Epidermal melanocyte (primary cell): ENCODE data around the gene PPP2R5D.

ENCODE experiments used
- DNase-seq: peaks from one replicate; pipeline ENCODE4 v3.0.0; 2011; ENCODE audit warnings: low spot score; ENCODE audit not compliant: insufficient read length

PPP2R5D gene

DNA sequence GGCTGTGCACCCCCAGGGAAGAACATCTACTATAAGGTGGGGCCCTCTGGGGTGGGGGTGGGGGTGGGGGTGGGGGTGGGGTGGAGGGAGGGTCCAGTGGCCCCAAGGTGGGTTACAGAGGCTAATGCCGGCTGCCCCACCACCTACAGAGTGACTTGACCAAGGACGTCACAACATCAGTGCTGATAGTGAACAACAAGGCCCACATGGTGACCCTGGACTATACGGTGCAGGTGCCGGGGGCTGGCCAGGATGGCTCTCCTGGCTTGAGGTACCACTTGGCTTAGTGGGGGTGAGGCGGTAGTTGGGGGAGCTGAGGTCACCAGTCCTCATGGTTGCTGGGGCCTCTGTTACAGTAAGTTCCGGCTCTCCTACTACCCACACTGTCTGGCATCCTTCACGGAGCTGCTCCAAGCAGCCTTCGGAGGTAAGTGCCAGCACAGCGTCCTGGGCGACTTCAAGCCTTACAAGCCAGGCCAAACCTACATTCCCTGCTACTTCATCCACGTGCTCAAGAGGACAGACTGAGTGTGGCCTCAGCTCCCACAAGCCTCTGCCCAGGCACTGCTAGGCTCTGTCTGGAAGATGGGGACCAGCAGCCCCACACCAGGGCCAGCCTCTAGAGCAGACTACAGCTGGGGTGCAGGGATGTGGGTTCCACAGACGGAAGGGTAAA lies 21.1 kb upstream of the PPP2R5D start:
- DNase-seq: no peak

DNA sequence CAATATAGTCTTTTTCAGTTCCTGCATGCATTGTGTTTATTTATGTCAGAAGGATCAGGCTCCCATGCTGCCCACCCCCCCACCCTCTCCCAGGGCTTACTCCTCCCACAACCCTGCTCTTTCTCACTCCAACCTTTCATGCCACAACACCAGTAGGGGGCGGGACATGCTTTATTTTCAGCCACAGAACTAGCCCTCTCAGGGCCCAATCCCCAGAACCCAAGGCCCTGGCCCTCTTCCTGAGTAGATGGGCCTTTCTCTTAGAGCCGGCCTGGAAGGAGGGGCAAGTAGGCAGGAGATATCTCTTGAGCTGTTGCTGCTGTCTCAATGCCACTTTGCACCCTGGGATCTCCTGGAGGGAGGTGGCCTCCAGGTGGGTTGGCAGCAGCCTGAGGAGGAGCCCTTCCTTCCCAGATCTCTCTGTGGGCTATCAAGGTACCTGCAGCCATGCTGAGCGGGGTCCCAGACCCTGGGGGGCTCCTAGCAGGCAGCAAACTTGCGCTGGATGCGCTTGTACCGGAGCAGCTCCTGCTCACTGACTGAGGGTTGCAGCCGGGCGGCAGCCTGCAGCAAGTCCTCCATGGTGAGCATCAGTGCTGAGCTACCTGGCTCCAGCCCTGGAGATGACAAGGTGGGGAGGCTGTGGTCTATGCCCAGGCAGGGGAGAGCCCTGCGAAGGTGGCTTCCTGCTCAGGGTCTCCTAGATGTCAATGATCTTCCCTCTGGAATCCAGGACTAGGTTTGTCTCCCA lies 20.3 kb upstream of the PPP2R5D start:
- DNase-seq: no peak

DNA sequence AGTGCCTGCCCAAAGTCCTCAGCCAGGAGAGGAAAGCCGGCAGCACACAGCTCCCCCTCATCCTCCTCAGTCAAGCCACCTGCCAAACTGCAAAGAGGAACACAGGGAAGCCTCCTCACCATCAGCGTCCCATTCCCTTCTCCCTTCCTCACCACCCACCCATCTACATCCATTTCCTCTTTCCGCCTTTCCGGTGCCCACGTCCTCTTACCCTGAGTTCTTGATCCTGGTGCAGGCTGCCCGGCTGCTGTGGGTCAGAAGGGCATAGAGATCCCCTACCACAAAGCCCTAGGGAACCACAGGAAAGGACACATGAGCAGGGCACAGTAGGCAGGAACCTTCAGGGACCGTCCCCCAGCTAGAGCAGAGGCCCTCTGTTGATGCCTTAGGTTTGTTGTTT lies 17.8 kb upstream of the PPP2R5D start:
- DNase-seq: no peak

DNA sequence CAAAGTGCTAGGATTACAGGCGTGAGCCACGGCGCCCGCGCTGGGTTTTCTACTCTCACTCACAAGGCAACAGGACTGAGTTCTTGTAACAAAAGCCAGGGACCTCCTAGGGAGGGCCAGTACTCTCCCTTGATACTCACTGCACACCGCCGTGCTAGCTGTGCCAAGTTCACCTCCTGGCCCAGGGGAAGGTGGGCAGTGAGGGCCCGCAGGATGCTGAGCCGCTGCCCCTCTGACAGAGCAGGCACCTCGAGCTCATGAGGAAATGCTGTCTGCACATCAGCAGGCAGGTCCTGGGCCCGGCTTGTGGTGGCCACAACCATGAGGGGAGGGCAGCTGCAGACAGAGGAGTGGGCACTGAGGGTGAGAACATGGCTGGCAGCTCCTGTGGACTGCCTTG lies 17.1 kb upstream of the PPP2R5D start:
- DNase-seq: no peak

DNA sequence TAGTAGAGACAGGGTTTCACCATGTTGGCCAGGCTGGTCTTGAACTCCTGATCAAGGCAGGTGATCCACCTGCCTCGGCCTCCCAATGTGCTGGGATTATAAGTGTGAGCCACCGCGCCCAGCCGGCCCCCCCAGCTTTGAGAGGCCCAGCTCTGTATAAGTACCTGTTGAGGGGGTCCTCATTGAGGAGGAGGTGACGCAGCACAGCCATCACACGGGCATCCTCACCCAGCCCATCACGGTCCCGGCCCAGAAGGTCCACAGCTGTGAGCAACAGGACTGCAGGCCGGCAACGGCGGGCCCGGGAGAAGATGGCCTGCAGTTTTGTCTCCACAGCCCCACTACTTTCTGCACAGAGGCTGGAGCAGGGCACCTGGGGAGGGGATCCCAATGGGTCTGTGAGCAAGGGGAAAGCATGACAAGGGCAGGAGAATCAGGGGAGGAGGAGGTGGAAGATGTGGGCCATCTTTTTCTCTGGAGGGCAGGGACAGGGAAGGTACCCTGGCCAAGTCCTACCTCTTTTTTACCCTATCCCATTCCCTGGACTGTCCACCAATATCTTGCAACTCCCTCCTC lies 16.2 kb upstream of the PPP2R5D start:
- no peak for DNase-seq

DNA sequence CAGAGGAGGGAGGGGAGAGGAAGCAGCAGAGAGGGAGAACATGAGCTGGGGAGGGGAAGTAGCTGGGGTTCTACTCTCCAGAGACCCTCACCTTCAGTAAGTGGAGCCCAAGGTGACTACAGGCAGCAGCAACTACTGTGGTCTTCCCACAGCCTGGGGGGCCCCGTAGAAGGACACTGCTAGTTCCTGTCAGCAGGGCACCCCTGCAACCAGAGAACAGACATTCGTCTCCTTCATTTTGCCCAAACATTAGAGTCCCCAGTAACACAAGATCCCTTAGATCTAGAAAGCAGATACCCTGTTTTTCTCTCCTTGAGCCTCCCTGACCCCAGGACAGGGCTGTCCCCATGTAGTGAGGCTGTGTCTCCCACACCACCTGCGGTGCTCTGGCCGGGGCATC lies 15.6 kb upstream of the PPP2R5D start:
- DNase-seq: no peak

DNA sequence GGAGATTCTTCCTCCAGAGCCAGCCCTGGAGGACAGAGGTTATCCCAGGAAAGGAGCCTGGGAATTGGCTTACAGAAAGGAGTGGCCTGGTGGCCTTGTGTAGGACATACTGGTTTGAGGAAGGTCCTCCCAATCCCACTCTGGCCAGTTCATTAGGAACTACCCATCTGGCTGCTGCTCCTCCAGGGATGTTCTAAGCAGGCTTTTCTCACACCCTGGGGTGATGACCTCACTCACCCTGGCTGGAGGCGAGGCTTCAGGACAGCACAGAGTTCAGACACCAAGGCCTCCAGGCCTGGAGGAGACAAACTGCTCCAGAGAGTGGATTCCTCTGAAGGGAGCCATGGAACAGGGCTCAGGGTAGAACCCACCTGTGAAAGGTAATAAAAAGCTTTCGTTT lies 14.9 kb upstream of the PPP2R5D start:
- DNase-seq: no peak

DNA sequence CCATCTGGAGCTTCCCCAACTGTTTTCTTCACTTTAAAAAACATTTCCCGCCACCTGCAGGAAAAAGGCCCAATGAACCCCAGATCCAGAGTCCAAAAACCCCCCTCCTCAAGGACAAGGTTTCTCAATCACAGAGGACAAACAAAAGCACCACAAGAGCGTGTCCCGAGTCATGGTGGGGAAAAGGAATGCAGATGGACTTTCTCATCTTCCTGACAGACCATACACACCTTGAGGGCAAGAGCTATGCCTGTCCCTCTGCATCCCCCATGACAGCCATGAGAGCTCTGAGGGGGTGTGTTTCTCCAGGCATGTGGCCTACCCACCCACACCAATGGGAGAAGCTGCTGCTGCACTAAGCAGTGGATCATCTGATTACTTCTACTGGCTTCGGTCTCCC lies 14.4 kb upstream of the PPP2R5D start:
- DNase-seq: no peak

DNA sequence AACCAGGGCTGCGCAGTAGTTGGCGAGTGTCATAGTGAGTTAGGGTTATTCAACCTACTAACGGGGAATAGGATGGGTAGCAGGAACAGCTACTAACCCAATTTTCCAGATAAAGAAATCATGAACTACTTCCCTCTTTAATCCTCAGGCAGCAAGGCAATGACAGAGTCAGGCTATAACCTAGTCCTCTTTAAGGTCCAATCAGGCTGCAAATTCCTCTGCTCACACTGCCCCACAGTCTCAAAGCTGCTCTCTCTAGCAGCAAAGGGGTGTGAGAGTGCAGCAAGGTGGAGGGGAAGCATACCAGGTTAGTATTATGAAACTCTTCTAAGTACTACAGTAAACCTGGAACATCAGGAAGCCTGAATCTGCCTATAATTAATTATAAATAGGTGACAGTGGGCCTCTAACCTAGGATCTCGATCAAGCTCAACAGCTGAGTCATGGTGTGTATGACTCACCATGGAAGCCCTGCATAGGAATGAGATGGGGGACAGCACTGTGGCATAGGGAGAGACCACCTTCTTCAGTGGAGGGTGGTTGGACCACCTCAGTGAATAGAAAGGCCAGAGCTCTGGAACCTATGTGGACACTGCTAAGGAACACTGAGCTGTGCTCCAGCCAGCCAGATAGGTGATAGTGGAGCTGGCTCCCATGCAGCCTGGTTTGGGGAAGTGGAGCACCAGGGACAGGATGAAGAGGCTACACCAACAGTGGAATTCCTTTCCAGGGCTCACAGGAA lies 13.3 kb upstream of the PPP2R5D start:
- DNase-seq: no peak

DNA sequence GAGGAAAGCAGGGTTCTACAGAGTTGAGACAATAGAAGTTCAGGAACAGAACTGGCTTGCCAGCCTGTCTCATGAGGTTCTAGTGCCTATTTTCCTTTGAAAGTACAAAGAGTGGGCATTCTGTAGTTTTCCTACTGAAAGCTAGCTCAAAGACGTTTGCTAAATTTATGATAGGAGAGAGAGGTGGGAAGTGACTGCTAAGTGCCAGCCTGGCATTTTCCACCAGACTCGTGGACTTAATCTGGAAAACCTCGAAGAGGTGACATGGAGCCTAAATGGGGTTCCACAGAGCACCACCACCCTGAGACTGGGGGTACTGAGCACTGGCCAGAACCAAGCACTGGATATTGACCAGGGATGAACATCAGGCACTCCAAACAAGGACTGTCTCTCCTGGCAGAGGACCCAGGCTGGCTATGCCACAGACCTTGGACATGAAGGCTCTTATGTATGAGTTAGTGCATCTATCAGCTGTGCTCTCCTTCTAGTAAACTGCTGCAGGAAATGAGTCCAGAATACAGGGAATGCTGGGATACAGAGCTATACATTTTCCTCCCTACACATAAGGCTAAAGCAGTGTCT lies 12.5 kb upstream of the PPP2R5D start:
- DNase-seq: no peak

DNA sequence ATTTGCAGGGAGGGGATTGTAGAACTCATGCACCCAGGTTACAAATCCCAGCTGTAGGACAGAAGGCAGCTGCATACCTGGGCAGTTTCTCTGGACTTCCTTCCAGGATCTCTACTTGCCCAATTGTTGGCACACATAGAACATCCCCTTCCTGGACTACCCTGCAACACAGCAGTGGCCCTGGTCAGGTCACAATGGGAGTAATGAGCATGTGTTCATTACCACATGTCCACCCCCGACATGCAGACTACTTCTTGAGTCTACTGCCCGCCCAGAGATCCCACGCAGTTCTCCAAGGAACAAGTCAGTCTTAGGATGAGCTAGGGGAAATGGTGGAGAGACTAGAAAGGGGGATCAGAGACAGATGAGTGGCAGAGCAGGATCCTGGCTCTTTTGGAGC lies 10.4 kb upstream of the PPP2R5D start:
- no peak for DNase-seq

DNA sequence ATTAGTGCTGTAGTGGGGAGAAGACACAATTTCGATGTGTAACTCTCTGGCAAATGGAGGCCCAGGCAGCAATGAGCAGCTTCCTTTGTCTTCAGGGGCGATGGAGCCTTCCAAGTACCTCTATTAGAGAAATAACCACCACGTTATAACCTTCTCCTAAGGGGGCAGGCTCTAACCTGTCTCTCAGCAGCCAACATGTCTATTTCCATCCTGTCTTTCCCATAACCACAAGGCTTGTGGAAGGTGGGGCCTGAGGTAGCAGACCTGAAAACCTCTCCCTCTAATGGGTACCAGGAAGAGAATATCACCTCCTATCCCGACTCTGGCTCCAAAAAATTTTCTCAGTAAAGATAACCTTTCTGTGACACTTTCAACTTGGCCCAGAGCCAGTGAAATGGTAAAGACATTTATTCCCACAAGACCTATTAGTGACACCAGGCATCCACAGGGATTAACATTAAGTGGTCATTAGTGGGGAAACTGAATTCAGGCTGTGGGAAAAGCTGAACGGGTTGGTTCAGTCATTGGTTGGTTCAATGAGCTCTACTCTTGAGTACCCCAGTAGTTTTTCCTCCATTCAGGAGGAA lies 9.4 kb upstream of the PPP2R5D start:
- no peak for DNase-seq

DNA sequence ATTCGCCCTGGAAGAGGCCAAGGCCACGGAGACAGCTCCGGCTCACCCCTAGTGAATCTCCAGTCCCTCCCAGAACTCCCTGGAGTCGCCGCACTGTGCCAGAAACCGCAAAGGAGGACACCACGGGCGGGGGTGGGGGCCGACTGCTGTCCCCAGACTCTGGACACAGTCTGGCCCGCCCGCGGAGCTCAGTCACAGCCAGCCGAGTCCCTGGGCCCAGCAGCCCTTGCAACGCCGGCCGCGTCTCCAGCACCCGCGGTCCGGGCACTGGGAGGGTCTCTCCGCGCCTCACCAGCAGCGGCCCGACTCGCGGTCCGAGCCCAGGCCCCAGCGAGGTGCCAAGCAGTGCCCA lies 5.9 kb upstream of the PPP2R5D start:
- DNase-seq: no peak

DNA sequence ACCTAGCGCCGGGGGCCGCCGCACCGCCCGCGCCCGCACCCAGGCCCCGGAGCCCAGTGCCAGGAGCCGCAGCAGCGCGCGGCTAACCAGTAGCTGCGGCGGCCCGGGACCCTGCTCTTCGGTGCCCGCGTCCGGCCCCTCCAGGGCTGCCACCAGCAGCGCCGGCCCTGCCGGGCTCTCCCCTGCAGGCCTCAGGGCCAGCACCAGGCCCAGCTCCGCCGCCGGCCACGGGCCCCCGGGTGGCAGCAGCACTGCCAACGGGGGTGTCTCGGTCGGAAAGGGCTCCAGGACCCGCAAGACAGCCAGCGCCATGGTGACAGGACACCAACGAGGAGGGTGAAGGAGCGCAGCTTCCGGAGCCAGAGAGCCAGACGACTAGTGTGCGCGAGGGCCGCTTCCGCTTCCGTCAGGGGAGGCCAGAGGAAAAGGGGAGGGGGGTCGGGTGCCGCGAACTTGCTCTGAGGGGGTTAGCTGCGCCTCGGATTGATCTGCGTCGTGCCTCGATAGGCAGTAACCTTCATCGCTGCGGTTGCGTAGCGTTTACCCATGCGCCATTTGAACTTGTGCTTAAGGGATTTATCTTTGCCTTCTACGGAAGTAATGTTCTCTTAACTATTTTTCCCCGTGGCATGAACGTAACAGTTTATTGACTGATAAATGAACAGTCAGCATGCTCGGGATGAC lies 5.4 kb upstream of the PPP2R5D start, which contains the start of gene PEX6:
TSS of gene PEX6 (minus strand) at position 343 of the 684 bp plus-strand sequence. CDS start at position 312, 31 bp downstream.
- DNase-seq: peak; percentile 82

DNA sequence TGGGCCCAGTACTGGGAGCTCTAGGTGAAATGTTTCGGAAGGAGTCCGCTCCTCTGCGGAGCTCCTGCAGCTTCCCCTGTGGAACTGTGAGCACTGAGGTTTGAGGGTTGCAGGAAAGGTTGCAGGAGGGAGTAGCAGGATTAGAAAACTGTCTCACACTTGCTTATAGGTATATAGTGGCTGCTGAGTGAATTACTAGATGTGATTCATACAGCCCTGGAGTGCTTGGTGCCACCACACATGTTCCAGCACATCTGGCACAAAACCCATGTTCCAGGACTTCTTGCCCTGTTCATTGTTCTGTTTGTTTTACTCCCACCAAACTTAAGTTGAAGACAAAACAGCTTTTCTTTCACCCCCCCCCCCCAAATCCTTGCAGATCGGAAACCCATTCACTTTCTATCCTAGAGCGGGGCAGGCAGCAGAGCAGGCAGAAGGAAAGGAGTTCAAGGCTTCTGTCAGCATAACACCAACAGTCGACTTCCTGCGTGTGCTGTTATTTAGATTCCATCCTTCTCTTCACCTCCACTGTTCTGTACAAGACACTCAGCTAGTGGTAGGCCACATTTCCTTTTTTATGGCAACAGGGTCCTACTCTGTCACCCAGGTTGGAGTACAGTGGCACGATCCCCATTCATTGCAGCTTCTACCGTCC lies 4.7 kb upstream of the PPP2R5D start:
- no peak for DNase-seq

DNA sequence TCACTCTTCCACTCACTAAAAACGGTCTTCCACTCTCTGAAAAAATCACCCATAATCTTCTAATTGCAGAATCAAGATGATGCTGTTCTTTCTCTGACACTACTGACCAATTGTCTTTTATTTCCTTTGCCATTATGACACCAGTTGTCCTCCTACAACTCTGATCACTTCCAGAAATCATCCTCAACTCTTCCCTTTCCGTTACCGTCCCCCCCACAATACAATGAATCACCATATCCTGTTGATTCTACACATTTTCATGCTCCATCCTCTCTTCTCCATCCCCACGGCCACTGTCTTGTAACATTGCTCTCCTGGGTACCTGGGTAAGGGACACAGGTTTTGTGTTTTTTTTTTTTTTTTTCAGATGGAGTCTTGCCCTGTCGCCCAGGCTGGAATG lies 2.5 kb upstream of the PPP2R5D start:
- DNase-seq: no peak

DNA sequence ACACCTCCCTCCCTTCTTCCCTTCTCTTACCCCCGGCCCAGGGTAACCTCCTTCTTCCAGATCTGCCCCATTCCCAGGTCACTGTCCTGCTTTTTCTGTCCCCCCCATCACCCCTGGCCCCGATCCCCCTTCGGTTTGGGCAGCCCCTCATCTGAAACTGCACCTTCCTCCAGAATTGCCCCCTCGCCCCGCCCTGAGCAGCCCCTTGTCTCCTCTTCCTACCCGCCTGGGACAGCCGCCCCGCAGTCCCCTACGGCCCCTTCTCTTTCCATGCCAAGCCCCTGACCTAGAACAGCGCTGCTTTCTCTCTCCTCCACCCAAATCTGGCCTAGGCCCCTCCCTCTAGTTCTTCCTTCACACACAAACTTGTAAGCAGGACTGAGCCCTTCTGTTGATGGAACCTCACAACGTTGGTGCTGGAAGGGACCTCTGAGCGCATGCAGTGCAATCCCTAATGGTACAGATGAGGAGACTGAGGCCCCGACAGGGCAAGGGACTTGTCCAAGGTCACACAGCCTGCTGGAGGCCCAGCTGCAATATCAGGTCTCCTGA lies 630 bp downstream of the PPP2R5D start:
- no peak for DNase-seq

DNA sequence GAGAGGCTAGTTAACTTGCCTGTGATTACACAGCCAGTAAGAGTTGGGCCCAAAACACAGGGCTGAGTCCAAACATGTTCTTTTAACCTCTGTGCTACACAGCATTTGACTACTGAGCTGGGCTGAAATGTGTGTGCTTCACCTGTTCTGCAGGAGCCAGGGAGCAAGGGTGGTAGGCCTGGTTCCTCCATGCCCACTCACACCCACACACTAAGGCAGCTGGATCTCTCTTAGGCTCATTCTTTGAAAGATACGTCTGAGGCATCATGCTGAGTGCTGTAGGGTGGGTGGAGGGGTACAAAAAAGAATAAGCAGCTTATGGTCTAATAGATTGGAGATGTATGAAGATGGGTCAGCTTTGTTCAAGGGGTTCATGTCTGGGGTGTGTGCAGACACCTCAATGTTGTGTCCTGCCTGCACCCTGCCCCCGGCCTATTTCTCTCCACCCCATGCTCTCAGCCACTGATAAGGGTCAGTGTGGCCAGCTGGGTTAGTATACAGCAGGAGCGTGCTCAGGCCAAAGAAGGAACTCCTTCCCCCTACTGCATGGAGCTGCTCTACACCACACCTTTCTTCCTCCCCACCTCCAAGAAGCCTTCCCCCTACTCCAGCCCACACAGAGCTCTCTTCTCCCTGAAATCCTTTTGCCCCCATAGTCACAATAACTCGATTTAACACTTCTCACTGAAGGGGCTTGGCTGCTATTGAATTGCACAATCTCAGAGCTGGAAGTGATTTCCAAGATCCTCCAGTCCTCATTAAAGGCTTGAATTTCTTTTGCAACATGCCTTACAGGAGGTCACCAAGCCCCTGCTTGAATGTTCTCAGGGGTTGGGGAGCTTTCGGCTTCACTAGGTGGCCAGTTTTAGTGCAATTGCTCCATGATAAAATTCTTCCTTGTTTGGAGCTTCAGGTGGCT lies 3.4 kb downstream of the PPP2R5D start:
- no peak for DNase-seq

DNA sequence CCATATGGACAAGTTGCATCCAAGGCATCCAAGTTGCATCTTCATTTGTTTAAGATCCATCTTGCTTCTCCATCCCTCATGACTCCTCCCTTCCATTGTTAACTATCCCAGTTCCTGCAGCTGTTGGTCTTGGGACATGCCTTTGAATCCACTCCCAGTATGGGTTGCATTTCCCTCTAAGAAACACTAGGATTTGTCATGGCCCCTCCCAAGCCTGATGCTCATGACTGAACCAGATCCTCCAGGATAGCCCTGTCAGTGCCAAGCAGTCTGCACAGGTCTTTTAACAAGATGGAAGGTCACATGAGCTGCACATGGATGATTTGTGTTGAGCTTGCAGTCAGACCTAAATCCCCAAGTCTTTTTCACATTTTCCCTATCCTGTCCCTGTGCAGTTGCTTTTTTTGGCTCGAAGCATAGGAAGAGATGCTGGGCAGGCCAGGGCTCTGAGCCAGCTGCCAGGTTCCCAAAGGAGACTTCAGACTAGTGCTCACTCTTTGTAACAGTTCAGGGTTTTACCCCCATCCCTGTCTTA lies 4.2 kb downstream of the PPP2R5D start:
- no peak for DNase-seq
